HG03432 (cell line): ENCODE results near the gene CYS1.
"Not testable (repeated sequence)": the region's sequence is repeated elsewhere in the genome, so short reads cannot be mapped to it uniquely, and the experiment has no call there.

Experiments used
- ATAC-seq: cut with Tn5 transposase; IDR thresholded peaks from one replicate; pipeline ENCODE4 v1.9.1; 2021; ENCODE audit warnings: mild to moderate bottlenecking, moderate library complexity; ENCODE audit not compliant: unreplicated experiment

Gene CYS1

GRCh38 chr2:10032746-10033105 is 47.5 kb downstream of the CYS1 start:
- no peak for ATAC-seq

DNA sequence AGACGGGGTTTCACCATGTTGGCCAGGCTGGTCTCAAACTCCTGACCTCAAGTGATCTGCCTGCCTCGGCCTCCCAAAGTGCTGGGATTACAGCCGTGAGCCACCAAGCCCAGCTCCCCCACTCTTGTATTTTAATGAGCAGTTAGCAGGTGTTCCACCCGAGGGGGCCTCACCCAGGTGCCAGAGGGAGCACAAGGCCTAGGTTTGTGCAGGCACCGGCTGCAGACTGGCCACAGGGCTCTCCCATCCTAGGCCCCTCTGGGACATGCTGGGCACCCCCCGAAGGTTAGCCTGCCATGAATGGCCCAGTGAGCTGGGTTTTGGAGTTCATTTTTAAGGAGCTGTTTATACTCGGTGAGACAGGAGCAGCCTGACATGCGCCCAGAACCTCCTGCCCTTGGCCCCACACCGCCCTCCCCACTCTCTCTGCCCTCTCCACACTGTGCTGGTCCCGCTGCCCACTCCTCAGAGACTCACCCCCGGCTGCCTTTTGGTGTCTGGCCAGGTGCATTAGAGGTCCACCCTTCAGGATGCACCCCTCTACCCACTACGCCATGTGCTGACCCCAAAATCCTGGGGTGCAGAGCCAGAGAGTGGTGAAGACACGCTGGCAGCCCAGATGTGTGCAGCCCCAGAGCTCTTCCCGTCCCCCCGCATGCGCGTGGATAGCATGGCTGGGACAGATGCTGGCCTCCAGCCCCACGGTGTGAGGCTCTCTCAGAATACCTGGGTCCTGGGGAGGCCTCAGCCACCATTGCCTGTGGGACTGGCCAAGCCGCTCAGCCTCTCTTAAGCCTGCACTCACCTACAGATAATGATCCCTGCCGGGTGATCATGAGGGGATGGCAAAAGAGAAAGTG is 48.1 kb downstream of the CYS1 start:
- ATAC-seq: no peak

DNA sequence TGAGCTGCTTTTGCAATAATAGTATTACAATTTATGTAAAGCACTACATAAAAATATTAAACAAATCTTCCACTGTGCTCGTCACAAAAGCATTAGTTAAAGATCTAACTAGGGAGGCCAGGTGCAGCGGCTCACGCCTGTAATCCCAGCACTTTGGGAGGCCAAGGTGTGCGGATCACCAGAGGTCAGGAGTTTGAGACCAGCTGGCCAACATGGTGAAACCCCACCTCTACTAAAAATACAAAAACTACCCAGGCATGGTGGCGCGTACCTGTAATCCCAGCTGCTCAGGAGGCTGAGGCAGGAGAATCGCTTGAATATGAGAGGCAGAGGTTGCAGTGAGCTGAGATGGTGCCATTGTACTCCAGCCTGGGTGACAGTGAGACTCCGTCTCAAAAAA is 49.4 kb downstream of the CYS1 start:
- ATAC-seq: not testable (repeated sequence)

DNA sequence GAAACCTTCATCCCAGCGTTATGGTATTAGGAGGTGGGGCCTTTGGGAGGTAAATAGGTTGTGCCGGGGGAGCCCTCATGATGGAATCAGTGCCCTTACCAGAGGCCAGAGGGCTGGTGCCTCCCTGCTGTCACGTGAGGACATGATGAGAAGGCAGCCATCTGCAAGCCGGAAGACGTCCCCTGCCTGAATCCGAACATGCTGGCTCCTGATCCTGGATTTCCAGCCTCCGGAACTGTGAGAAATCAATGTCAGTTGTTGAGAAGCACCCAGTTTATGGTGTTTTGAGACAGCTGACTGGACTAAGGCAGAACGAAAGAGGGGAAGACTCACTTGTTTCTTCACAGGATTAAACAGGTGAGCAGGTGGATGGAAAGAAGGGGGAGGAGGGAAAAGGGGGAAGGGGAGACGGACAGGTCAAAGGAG is 49.9 kb downstream of the CYS1 start:
- ATAC-seq: no peak

DNA sequence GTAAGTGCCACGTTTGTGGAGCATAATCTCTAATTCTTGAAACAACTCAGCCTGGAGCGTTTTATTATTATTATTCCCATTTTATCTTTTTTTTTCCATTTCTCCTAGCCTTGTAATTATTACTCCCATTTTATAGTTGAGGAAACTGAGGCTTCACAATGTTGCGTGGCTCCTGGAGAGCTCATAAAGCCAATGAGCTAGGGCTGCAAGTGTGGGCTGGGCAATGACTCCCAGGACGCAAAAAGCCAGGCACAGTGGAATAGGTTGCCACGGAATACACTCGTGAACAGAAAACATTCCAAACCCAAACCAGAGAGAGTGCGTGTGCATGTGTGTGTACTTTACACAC is 50.4 kb downstream of the CYS1 start:
- ATAC-seq: no peak

GRCh38 chr2:10028988-10029874 is 51.0 kb downstream of the CYS1 start:
- peak; percentile 79 for ATAC-seq

DNA sequence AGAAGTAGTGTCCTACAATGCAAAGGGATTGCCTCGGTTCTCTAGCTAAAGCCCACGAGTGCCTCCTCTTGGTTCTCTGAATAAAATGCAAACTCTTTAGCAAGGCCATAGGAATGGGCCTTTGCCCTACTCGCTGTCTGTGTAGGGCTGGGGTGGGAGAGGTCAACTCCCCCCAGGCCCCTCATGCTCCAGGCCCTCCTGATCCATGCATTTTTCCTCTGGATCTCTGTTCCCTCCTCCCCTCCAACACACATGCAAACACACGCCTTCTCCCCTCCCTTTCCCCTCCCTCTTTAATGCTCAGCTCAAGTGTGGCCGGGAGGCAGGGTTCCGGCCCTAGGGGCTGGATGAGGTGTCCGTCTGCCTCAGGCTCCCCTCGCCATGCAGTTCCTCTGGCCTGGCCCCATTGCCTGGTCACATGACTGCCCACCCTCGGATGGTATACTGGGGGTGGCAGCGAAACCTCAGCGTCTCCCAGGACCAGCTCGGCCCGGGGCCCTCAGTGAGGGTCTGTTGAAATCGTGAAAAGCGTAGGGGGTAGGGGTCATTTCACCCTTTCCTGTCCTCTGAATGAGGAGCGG is 51.7 kb downstream of the CYS1 start:
- no peak for ATAC-seq

DNA sequence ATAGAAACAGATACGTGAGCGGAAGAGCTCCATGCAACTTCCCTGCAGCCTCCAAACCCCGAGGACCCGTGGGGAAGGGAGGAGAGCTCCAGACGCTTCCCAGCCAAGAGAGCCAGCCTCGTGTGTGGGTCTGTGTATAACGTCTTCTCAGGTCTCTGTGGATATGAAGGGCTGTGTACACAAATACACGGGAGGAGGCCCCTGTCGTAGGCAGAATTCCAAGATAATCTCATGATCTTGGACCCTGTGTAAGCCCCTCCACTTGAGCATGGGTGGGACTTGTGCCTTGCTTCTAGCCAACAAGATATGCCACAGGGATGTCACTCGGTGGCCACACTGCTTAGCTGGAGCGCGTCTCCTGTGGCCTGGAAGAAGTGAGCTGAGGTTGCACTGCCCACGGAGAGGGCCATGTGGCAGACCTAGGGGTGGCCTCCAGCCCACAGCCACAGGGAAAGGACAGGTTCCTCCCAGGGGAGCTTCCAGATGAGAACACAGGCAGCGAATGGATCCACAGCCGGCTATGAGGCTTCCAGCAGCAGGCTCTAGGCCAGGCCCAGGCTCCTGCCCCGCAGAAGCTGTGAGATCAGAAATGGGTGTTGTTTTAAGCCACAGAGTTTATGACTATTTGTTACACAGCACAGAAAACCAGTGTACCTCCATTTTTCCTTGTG is 52.4 kb downstream of the CYS1 start:
- ATAC-seq: no peak

DNA sequence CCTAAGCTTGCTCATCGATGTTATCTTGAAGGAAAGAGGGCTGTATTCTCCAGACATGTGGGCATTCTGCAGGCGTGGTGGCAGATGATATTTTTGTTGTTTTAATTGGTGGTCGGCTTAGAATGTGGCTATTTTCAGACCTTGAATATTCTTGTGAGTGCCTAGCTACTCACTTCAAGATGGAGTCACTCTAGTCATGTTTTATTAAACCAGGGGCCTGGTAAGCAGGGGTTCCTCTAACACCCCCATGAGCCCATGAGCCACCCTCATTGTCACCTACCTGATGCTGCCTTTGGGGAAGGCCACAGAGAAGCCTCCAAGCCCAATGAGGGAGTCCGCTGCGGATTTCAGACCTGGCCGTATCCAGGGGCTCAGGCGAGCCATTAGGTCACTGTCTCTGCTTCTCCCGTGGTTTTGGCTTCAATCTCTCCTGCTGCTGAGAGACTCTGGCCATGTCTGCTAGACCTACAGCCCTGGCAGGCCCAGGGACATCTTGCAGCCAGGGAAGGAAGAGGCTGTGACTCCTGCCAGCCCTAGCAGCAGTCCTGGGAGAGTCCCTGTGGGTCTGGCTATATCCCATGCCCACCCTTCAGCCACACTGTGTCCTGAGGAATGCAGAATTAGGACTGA is 53.2 kb downstream of the CYS1 start:
- no peak for ATAC-seq

DNA sequence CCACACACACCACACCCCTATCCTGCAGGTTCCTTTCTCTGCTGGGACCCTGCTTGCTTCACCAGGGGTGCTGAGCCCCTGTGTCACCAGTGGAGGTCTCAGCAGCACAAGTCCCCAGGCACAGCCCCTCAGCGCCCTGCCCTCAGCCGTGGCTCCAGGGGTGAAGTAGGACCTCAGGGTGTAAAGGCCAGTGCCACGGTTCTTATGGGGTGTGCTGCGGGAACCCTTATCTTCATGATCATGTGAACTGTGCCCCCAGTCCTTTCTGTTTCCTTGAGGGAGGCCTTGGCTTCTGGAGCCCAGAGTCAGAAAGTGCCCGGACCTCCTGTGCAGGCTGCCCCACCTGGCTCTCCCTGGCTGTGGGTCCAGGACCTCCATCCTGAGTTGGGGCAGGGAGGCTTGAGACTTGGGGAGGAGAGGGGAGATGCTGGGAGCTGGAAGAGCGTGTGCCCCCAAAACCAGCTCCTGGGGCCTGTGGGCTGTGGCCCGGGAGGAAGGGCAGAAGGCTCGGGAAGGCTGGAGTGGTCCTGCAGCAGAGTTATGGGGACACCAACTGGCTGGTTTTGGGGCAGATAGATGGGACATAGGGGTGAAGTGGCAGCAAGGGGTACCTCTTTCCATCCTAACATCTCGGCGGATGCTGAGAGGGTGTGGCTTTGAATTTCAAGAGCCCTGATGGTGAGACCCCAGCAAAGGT is 57.1 kb downstream of the CYS1 start:
- ATAC-seq: no peak

GRCh38 chr2:10022445-10022844 is 57.8 kb downstream of the CYS1 start:
- no peak for ATAC-seq

DNA sequence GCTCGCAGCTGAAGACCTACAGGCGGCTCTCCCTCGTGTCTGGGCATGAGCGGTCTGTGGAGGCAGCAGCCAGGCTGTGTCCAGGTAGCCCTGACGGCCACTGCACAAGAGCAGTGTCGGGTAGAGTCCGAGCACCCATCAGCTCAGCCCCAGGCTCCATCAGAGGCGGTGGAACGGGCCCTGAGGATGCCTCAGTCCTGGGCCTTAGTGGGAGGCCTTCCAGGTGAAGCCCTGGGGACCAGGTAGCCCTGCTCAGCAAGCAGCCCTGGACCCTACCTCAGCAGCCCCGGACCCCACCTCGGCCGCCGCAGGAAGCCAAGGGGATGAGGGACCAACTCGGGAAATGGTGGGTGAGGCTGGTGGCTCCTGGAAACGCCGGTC is 58.2 kb downstream of the CYS1 start:
- ATAC-seq: no peak

- no peak for ATAC-seq
Measured at GRCh38 chr2:10019602-10020400, 60.4 kb downstream of the CYS1 start.

GRCh38 chr2:10019174-10019573 is 61.0 kb downstream of the CYS1 start:
- ATAC-seq: no peak

DNA sequence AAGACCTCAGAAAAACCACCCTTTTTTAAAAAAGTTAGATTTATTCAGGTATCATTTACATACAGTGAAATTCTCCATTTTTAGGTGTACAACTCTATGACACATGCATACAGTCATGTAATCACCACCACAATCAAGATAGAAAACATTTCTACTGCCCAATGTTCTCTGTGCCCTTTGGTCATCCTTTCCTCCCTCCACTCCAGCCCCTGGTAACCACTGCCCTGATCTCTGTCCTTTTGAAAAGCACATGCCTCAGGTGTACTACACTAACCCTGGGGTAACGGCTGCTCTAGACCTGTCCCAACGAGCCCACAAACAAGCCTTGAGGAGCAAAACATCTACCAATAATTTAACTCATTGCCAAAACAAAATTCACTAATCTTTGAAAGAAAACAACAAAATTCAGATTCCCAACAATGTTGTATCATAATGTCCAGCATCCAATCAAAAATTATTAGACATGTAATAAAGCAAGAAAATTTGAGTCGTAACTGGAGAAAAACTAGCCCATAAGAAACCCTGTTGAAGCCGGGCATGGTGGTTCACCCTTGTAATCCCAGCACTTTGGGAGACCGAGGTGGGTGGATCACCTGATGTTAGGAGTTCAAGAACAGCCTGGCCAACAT is 62.8 kb downstream of the CYS1 start:
- no peak for ATAC-seq

GRCh38 chr2:10016802-10017258 is 63.4 kb downstream of the CYS1 start:
- no peak for ATAC-seq

- ATAC-seq: no peak
Measured at GRCh38 chr2:10016001-10016801, 64.0 kb downstream of the CYS1 start.
